Brain microvascular endothelial cell (primary cell): ENCODE measurements around the gene LMX1A.

Source experiments
- DNase-seq: peaks from one replicate; pipeline ENCODE4 v3.0.0-alpha.2; 2020
- H3K27ac ChIP-seq: fragments of 250-450 bp; sonication (Bioruptor Pico); 2 replicates; pipeline ENCODE4 v1.5.1; 2020; ENCODE audit warnings: mild to moderate bottlenecking, moderate library complexity
- H3K27me3 ChIP-seq: fragments of 250-450 bp; sonication (Bioruptor Pico); replicated peaks from 2 replicates; pipeline ENCODE4 v1.5.1; 2020; ENCODE audit warnings: mild to moderate bottlenecking
- H3K36me3 ChIP-seq: fragments of 250-450 bp; sonication (Bioruptor Pico); replicated peaks from 2 replicates; pipeline ENCODE4 v1.5.1; 2020; ENCODE audit warnings: mild to moderate bottlenecking
- H3K4me3 ChIP-seq: 2 replicates; pipeline ENCODE4 v1.5.1; 2011; ENCODE audit warnings: low read depth, mild to moderate bottlenecking, control low read depth, low read length, moderate library complexity
- CTCF ChIP-seq: IDR thresholded peaks from 2 replicates; pipeline ENCODE4 v1.5.1; 2011; ENCODE audit warnings: low read depth, mild to moderate bottlenecking, moderate library complexity, low read length, control low read depth, inconsistent platforms; ENCODE audit errors: missing control alignments
- in situ Hi-C: cut with HindIII; loops from 2 replicates; pipeline ENCODE4 v1.10.0; 2017; ENCODE audit warnings: low sequenced_read_pairs, low pct_ligation_motif_present

LMX1A gene

DNA sequence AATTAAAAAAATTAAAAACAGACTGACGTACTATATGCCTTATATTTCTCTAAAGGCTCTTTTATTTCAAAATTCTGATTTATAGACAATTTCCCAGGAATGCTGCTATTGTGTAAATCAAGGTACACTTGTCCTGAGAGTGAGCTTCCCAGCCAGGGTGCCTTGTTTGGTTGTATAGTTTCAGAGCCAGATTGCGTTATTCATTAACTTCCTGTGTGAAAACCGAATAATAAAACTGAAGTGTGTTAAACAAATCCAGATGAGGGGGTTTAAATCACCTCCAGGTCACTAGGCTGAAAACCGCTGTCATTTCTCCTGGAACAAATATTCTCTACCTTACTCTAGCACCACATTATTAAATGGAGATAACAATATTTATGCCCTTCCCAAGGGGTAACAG, 68.7 kb downstream of the LMX1A start:
- in situ Hi-C loops = no loop called here
- no peak for TF ChIP-seq CTCF
- H3K27ac ChIP-seq = no peak overlapping the region
- no peak overlapping the region for H3K4me3 ChIP-seq
- no peaks in the 10 kb centered on the region for H3K27me3 ChIP-seq
- no peaks in the 10 kb centered on the region for H3K36me3 ChIP-seq
- no peak for DNase-seq

DNA sequence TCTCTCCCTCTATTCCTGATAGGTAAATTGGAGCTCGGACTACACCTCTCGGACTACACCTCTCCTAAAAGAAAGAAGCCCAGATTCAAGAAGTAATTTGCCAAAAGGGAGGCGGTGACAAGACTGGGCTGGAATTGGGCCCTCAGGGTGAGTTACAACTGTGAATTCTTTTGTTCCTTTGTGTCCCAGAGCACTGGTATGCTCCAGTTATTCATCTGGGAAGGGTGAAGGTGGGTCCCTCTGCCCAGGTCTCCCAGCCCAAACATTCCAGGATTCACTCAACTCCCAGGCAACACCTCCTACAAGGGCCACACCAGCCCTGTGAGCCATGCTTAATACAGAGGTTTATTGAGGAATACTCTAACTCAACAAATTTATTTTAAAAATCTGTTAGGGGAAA, 69.2 kb downstream of the LMX1A start:
- Histone ChIP-seq H3K27me3 (no peaks in the 10 kb centered on the region), H3K36me3 (no peaks in the 10 kb centered on the region), H3K27ac (no peak overlapping the region), H3K4me3 (no peak overlapping the region)
- in situ Hi-C loops = no loop called here
- no peak for TF ChIP-seq CTCF
- DNase-seq = no peak

- no peak for DNase-seq
- Histone ChIP-seq H3K27ac (no peak overlapping the region), H3K27me3 (no peaks in the 10 kb centered on the region), H3K36me3 (no peaks in the 10 kb centered on the region), H3K4me3 (no peak overlapping the region)
- no peak for TF ChIP-seq CTCF
- in situ Hi-C loops = no loop called here
Measured at GRCh38 chr1:165284454-165284853, 72.1 kb downstream of the LMX1A start.

GRCh38 chr1:165281207-165281901, 75.2 kb downstream of the LMX1A start:
- Histone ChIP-seq H3K27ac (no peak overlapping the region), H3K4me3 (no peak overlapping the region), H3K27me3 (no peaks in the 10 kb centered on the region), H3K36me3 (no peaks in the 10 kb centered on the region)
- TF ChIP-seq CTCF = no peak
- no peak for DNase-seq
- in situ Hi-C loops = no loop called here

DNA sequence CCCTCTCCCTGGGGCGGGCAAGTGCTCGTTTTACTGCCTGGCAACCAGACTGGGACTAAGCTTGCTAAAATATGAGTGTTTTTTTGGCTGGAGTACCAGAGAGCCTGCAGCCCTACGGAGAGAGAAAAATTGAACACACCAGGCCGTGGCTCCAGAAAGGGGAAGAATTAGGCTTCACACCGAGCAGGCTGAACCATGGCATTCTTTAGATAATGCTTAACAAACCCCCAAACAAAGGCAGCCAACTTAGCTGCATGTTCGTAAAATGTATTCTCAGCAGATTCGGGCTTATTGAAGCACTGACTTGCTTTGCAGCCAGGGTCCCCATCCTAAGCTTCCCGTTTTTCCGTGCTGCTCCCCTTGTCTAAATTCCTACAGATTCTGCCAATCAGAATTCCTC, 76.6 kb downstream of the LMX1A start:
- DNase-seq = no peak
- Histone ChIP-seq H3K27ac (no peak overlapping the region), H3K4me3 (no peak overlapping the region), H3K36me3 (no peaks in the 10 kb centered on the region), H3K27me3 (no peaks in the 10 kb centered on the region)
- in situ Hi-C loops = no loop called here
- TF ChIP-seq CTCF = no peak

DNA sequence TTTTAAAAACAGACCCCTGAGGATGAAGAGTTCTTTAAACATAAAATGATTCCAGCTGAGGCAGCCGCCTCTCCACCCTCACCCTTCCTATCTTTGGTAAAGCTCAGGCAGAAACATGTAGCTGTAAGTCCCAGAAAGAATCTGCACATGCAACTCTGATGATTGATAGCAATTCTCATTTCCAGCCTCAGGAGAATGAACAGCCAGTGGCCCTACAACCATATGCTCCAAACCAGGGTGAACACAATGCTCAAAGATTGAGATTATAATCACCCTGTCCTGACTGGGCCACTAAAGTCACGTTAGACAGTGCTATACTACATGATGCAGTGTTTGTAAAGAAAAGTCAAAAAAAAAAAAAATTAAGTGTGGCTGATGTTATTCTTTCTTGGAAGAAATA, 80.2 kb downstream of the LMX1A start:
- no peak for DNase-seq
- TF ChIP-seq CTCF = no peak
- no peak overlapping the region for H3K4me3 ChIP-seq
- no peaks in the 10 kb centered on the region for H3K27me3 ChIP-seq
- in situ Hi-C loops = no loop called here
- no peaks in the 10 kb centered on the region for H3K36me3 ChIP-seq
- no peak overlapping the region for H3K27ac ChIP-seq
